C4-2B (cell line): ENCODE results near the gene FOXO3.

ENCODE experiments used
- H3K27ac ChIP-seq: fragments of 450-650 bp; 2 replicates; pipeline ENCODE4 v1.5.1; 2017
- CTCF ChIP-seq: fragments of 450-650 bp; conservative IDR thresholded peaks from 2 replicates; pipeline ENCODE4 v1.5.1; 2017; ENCODE audit warnings: mild to moderate bottlenecking
- ZFX ChIP-seq: fragments of 450-650 bp; IDR thresholded peaks from 2 replicates; pipeline ENCODE4 v1.6.1; 2017

FOXO3 gene

GRCh38 chr6:108627692-108628550, 67.2 kb downstream of the FOXO3 start:
- TF ChIP-seq CTCF (no peak), ZFX (no peak)
- no peak overlapping the region for H3K27ac ChIP-seq

- TF ChIP-seq ZFX (no peak), CTCF (no peak)
- H3K27ac ChIP-seq: no peak overlapping the region
Measured at GRCh38 chr6:108630050-108630714, 69.5 kb downstream of the FOXO3 start.

GRCh38 chr6:108632441-108632840, 71.7 kb downstream of the FOXO3 start:
- no peak overlapping the region for H3K27ac ChIP-seq
- TF ChIP-seq CTCF (no peak), ZFX (no peak)

- H3K27ac ChIP-seq: no peak overlapping the region
- TF ChIP-seq ZFX: no peak
- TF ChIP-seq CTCF: no peak
Measured at GRCh38 chr6:108633436-108633835, 72.7 kb downstream of the FOXO3 start.

GRCh38 chr6:108635505-108636226, 74.9 kb downstream of the FOXO3 start:
- H3K27ac ChIP-seq: no peak overlapping the region

GRCh38 chr6:108637963-108638362, 77.2 kb downstream of the FOXO3 start:
- no peak overlapping the region for H3K27ac ChIP-seq
- TF ChIP-seq ZFX (no peak), CTCF (no peak)

More at GRCh38 chr6:108635505-108636226, 74.9 kb downstream of the FOXO3 start:
- no peak for TF ChIP-seq ZFX
- no peak for TF ChIP-seq CTCF
